HepG2 (cell line): ENCODE results near the gene SNRNP200. TPM values are rescaled to one million over a fixed set of nuclear protein-coding genes. Genes with fewer than 3 reads are reported as not detected.

Source experiments
- DMAP1 ChIP-seq: IDR thresholded peaks from 2 replicates; pipeline ENCODE4 v1.6.1; 2016
- FOXM1 ChIP-seq: sonication (generic); formaldehyde crosslinking; IDR thresholded peaks from 2 replicates; pipeline ENCODE4 v1.5.0; 2020; ENCODE audit warnings: missing genetic modification reagents
- HES4 ChIP-seq: sonication (generic); formaldehyde crosslinking; IDR thresholded peaks from 2 replicates; pipeline ENCODE4 v1.9.0; 2021; ENCODE audit warnings: mild to moderate bottlenecking, missing genetic modification reagents, borderline replicate concordance
- MED13 ChIP-seq: sonication (generic); formaldehyde crosslinking; IDR thresholded peaks from 2 replicates; pipeline ENCODE4 v1.5.0; 2020; ENCODE audit warnings: missing genetic modification reagents
- MED8 ChIP-seq: sonication (generic); formaldehyde crosslinking; IDR thresholded peaks from 2 replicates; pipeline ENCODE4 v1.8.1; 2023; ENCODE audit warnings: mild to moderate bottlenecking, missing genetic modification reagents; ENCODE audit not compliant: insufficient replicate concordance
- NCOA1 ChIP-seq: sonication (generic); formaldehyde crosslinking; IDR thresholded peaks from 2 replicates; pipeline ENCODE4 v1.9.0; 2021; ENCODE audit warnings: missing genetic modification reagents
- RFX1 ChIP-seq: fragments of 450-650 bp; IDR thresholded peaks from 2 replicates; pipeline ENCODE4 v1.6.1; 2017
- SMC3 ChIP-seq: IDR thresholded peaks from 2 replicates; pipeline ENCODE4 v1.6.1; 2011; ENCODE audit warnings: low read length, improper control_type of control experiment
- ZNF20 ChIP-seq: sonication (generic); formaldehyde crosslinking; IDR thresholded peaks from 2 replicates; pipeline ENCODE4 v1.4.0; 2020; ENCODE audit warnings: mild to moderate bottlenecking, moderate library complexity, missing genetic modification reagents
- ZNF235 ChIP-seq: sonication (generic); formaldehyde crosslinking; IDR thresholded peaks from 2 replicates; pipeline ENCODE4 v1.8.1; 2023; ENCODE audit warnings: mild to moderate bottlenecking, missing genetic modification reagents, borderline replicate concordance
- ZNF543 ChIP-seq: sonication (generic); formaldehyde crosslinking; IDR thresholded peaks from 2 replicates; pipeline ENCODE4 v1.4.0; 2020; ENCODE audit warnings: mild to moderate bottlenecking, missing genetic modification reagents
- ZNF556 ChIP-seq: sonication (generic); formaldehyde crosslinking; IDR thresholded peaks from 2 replicates; pipeline ENCODE4 v1.4.0; 2020; ENCODE audit warnings: mild to moderate bottlenecking, missing genetic modification reagents, borderline replicate concordance
- ZNF557 ChIP-seq: sonication (generic); formaldehyde crosslinking; IDR thresholded peaks from 2 replicates; pipeline ENCODE4 v1.4.0; 2020; ENCODE audit warnings: missing genetic modification reagents
- ZNF75D ChIP-seq: sonication (generic); formaldehyde crosslinking; IDR thresholded peaks from 2 replicates; pipeline ENCODE4 v1.8.1; 2023; ENCODE audit warnings: missing genetic modification reagents, mild to moderate bottlenecking, borderline replicate concordance
- ZNF773 ChIP-seq: sonication (generic); formaldehyde crosslinking; IDR thresholded peaks from 2 replicates; pipeline ENCODE4 v1.4.0; 2020; ENCODE audit warnings: missing genetic modification reagents, borderline replicate concordance
- ZNF850 ChIP-seq: sonication (generic); formaldehyde crosslinking; conservative IDR thresholded peaks from 2 replicates; pipeline ENCODE4 v1.9.0; 2021; ENCODE audit warnings: mild to moderate bottlenecking, missing genetic modification reagents
- ZSCAN21 ChIP-seq: sonication (generic); formaldehyde crosslinking; IDR thresholded peaks from 2 replicates; pipeline ENCODE4 v1.8.0; 2022; ENCODE audit warnings: mild to moderate bottlenecking, missing genetic modification reagents, moderate library complexity, borderline replicate concordance
- polyA plus RNA-seq, 8 experiments: library from polyadenylated mRNA; depleted of rRNA in 3 of 8; stranded (reverse) in 7 of 8; unstranded in 1 of 8; fragments of >200 nt; fragmentation: Illumina TruSeq in 4 of 8; extraction: Trizol in 4 of 8; gene quantifications; 2 replicates each; pipeline versions ENCODE4 v1.2.1 to v1.2.3, GENCODE V29; 2011 to 2016; ENCODE audit warnings: low read depth in 4 of 8, missing spikeins in 1 of 8, mixed read lengths in 1 of 8; ENCODE audit not compliant: insufficient read depth in 1 of 8
- total RNA-seq, 5 experiments: library from RNA; depleted of rRNA; stranded (reverse); fragments of >200 nt; fragmentation: Illumina TruSeq; extraction: Trizol; gene quantifications; 2 replicates each; pipeline ENCODE4 v1.2.3, GENCODE V29; 2016; ENCODE audit warnings: low read depth in 1 of 5
- TF ChIP-seq, protein P1 (sequence below): sonication (generic); formaldehyde crosslinking; conservative IDR thresholded peaks from 2 replicates; pipeline ENCODE4 v1.4.0; 2020; ENCODE audit warnings: missing genetic modification reagents
- TF ChIP-seq, protein P2 (sequence below): sonication (generic); formaldehyde crosslinking; IDR thresholded peaks from 2 replicates; pipeline ENCODE4 v1.9.0; 2021; ENCODE audit warnings: missing genetic modification reagents, borderline replicate concordance
- TF ChIP-seq, protein P3 (sequence below): sonication (generic); formaldehyde crosslinking; IDR thresholded peaks from 2 replicates; pipeline ENCODE4 v1.4.0; 2020; ENCODE audit warnings: missing genetic modification reagents
- TF ChIP-seq, protein P4 (sequence below): sonication (generic); formaldehyde crosslinking; IDR thresholded peaks from 2 replicates; pipeline ENCODE4 v1.8.1; 2023; ENCODE audit warnings: missing genetic modification reagents, mild to moderate bottlenecking, borderline replicate concordance
- TF ChIP-seq, protein P5 (sequence below): sonication (generic); formaldehyde crosslinking; IDR thresholded peaks from 2 replicates; pipeline ENCODE4 v1.5.0; 2020; ENCODE audit warnings: mild to moderate bottlenecking, missing genetic modification reagents
- TF ChIP-seq, protein P6 (sequence below): sonication (generic); formaldehyde crosslinking; IDR thresholded peaks from 2 replicates; pipeline ENCODE4 v1.8.0; 2023; ENCODE audit warnings: mild to moderate bottlenecking, missing genetic modification reagents

Gene SNRNP200
- total and polyA plus RNA-seq, 2 of the 13 experiments (the other 11 are each of a cell fraction or from before 2014, with no cell fraction given), result 99.0 to 232 TPM

DNA sequence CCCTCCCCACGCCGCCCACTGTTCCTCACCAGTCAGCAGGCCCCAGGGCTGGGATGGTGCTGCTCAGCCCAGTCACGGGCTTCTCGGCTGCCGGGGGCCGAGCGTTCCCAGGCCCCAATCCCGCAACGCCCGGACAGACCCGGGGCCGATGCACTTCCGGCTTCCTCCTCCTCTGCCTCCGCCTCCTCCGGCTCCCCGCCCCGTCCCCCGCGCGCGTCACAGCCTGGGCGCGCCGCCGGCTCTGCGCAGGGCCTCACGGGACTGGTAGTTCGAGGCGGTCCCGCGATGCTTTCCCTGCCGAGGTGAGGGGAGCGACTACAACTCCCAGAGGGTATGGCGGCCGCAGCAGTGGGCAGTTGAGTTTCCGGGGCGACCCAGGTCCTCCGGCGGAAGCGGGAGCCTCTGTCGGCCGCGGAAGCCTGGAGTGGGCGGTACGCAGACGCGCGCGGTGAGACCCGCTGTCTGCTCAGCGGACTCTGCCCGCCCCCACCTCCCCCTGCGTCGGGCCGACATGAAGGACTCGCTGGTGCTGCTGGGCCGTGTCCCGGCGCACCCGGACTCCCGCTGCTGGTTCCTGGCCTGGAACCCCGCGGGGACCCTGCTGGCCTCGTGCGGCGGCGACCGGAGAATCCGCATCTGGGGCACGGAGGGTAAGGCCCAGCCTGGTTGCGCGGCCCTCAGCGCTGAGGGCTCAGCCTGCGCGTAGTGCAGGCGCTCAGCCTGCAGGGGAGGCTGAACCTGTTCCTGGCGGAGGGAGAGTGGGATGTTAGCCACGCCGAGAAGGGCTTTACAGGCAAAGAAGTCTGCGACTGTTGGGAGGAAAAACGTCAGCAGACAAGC is 39.3 kb downstream of the SNRNP200 start, which contains the start of the genes CIAO1 and TMEM127 (continued):
- TF ChIP-seq, protein P1, sequence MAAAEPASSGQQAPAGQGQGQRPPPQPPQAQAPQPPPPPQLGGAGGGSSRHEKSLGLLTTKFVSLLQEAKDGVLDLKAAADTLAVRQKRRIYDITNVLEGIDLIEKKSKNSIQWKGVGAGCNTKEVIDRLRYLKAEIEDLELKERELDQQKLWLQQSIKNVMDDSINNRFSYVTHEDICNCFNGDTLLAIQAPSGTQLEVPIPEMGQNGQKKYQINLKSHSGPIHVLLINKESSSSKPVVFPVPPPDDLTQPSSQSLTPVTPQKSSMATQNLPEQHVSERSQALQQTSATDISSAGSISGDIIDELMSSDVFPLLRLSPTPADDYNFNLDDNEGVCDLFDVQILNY (CRISPR knock-in tag), result 0 out of 2 replicates have a peak, but pooled peaks have one; percentile 47
- TF ChIP-seq HES4 (CRISPR knock-in tag), result peak; percentile 75; the same call in 1 of the 2 replicates
- TF ChIP-seq, protein P2, sequence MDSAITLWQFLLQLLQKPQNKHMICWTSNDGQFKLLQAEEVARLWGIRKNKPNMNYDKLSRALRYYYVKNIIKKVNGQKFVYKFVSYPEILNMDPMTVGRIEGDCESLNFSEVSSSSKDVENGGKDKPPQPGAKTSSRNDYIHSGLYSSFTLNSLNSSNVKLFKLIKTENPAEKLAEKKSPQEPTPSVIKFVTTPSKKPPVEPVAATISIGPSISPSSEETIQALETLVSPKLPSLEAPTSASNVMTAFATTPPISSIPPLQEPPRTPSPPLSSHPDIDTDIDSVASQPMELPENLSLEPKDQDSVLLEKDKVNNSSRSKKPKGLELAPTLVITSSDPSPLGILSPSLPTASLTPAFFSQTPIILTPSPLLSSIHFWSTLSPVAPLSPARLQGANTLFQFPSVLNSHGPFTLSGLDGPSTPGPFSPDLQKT, result peak; percentile 10; the same call in 1 of the 2 replicates
- TF ChIP-seq, protein P3, sequence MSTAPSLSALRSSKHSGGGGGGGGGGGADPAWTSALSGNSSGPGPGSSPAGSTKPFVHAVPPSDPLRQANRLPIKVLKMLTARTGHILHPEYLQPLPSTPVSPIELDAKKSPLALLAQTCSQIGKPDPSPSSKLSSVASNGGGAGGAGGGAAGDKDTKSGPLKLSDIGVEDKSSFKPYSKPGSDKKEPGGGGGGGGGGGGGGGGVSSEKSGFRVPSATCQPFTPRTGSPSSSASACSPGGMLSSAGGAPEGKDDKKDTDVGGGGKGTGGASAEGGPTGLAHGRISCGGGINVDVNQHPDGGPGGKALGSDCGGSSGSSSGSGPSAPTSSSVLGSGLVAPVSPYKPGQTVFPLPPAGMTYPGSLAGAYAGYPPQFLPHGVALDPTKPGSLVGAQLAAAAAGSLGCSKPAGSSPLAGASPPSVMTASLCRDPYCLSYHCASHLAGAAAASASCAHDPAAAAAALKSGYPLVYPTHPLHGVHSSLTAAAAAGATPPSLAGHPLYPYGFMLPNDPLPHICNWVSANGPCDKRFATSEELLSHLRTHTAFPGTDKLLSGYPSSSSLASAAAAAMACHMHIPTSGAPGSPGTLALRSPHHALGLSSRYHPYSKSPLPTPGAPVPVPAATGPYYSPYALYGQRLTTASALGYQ (CRISPR knock-in tag), result no peak; the same call in 1 of the 2 replicates
- peak; percentile 92 for TF ChIP-seq ZNF543 (CRISPR knock-in tag)
- peak; percentile 99 for TF ChIP-seq DMAP1 (CRISPR knock-in tag)
- TF ChIP-seq FOXM1 (CRISPR knock-in tag), result no peak
- 0 out of 2 replicates have a peak, but pooled peaks have one; percentile 19 for TF ChIP-seq ZNF850 (CRISPR knock-in tag)
- TF ChIP-seq, protein P4, sequence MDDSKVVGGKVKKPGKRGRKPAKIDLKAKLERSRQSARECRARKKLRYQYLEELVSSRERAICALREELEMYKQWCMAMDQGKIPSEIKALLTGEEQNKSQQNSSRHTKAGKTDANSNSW (CRISPR knock-in tag), result no peak
- no peak for TF ChIP-seq ZNF557 (CRISPR knock-in tag)
- peak; percentile 33; the same call in 1 of the 2 replicates for TF ChIP-seq RFX1
- TF ChIP-seq NCOA1 (CRISPR knock-in tag), result peak; percentile 93
- TF ChIP-seq ZNF75D, result no peak
- TF ChIP-seq SMC3, result no peak
- TF ChIP-seq, protein P5, sequence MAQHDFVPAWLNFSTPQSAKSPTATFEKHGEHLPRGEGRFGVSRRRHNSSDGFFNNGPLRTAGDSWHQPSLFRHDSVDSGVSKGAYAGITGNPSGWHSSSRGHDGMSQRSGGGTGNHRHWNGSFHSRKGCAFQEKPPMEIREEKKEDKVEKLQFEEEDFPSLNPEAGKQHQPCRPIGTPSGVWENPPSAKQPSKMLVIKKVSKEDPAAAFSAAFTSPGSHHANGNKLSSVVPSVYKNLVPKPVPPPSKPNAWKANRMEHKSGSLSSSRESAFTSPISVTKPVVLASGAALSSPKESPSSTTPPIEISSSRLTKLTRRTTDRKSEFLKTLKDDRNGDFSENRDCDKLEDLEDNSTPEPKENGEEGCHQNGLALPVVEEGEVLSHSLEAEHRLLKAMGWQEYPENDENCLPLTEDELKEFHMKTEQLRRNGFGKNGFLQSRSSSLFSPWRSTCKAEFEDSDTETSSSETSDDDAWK (CRISPR knock-in tag), result no peak
- no peak for TF ChIP-seq ZNF20 (CRISPR knock-in tag)
- no peak; the same call in 1 of the 2 replicates for TF ChIP-seq ZNF773 (CRISPR knock-in tag)
- TF ChIP-seq MED8 (CRISPR knock-in tag), result peak; percentile 30
- TF ChIP-seq, protein P6, sequence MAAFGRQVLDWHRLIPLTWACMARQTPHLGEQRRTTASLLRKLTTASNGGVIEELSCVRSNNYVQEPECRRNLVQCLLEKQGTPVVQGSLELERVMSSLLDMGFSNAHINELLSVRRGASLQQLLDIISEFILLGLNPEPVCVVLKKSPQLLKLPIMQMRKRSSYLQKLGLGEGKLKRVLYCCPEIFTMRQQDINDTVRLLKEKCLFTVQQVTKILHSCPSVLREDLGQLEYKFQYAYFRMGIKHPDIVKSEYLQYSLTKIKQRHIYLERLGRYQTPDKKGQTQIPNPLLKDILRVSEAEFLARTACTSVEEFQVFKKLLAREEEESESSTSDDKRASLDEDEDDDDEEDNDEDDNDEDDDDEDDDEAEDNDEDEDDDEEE (CRISPR knock-in tag), result no peak; the same call in 1 of the 2 replicates
- TF ChIP-seq MED13 (CRISPR knock-in tag), result peak; percentile 14; the same call in 1 of the 2 replicates
- TF ChIP-seq ZNF235 (CRISPR knock-in tag), result 0 out of 2 replicates have a peak, but pooled peaks have one; percentile 23
- peak; percentile 98 for TF ChIP-seq ZNF556 (CRISPR knock-in tag)
- peak; percentile 87; the same call in 1 of the 2 replicates for TF ChIP-seq ZSCAN21 (CRISPR knock-in tag)
